NCI-H510A (cell line): Measurements from ENCODE around the gene CCDC198.

Experiments used
- DNase-seq: peaks from one replicate; lab custom pipeline; 2025; lab: John Stamatoyannopoulos, UW

CCDC198 gene

DNA sequence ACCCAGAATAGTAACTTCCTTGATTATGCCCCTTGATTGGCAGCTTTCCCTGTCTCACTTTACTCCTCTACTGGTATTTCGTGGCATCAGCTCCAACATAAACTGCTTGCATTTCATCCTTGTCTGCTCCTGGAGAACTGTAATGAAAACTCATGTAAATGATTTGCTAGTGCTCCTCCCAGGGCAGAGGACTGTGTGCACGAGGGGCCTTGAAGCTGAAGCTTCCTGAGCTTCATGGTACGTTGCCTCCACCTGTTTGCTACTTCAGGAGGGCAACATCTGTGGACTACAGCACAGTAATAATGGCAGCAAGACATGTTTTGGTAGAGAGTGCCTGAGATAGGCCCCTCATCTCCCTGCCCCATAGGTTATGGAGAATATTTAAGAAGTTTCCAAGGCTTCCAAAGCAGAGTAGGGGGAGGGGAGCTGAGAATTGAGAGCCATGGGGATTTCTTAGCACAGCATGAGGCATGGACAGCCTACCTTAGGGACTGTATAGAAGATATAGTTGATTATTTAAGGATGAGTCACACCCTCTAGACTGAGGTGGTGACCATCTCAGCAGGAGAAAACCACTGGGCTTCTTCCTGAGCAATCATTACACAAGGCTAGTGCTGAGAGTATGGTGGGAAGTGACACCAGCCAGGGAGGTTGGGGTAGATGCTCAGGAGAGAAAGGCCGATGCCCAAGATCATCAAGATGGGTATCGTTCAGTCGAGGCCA lies 29.5 kb downstream of the CCDC198 start:
- DNase-seq = no peak

DNA sequence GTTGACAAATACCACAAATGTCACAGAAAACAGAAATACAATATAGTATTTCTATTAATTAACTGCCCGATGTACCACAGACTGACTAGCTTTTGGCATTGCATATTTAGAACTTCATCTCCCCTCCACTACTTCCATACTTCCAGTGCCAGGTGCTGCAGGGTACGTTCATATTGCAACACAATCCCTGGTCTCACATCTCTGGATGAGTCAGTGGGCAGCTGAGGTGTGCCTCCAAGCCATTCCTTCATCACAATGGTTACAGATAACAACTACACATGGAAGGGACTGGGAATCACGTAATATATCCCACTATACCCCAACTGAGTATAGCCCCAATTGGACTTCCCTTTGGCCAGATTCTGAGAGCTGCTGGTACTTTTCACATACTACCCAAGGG lies 31.1 kb downstream of the CCDC198 start:
- no peak for DNase-seq

DNA sequence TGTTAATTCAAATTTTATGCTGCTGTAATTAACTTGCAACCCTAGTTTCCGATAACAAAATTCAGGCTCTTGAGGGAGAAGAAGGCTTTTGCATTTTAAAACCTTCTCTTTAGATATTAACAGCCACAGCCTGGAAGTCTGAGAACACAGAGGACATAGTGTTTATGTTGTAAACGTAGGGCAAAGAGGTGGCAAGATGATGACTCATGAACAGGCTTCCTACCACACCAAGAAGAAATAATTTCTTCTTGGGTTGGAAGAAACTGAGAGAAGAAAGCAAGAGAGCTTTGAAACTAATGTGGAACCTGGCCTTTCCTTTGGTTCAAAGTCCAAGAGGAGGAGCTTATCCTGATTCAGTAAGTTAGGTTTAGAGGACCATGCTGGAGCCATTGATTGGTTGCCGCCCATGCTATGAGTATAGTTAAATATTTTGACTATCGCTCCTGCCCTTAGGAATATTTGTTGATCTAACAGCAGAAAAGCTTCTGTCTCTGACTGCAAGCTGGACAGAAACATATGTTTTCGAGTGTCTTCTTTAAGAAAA lies 31.8 kb downstream of the CCDC198 start:
- no peak for DNase-seq

DNA sequence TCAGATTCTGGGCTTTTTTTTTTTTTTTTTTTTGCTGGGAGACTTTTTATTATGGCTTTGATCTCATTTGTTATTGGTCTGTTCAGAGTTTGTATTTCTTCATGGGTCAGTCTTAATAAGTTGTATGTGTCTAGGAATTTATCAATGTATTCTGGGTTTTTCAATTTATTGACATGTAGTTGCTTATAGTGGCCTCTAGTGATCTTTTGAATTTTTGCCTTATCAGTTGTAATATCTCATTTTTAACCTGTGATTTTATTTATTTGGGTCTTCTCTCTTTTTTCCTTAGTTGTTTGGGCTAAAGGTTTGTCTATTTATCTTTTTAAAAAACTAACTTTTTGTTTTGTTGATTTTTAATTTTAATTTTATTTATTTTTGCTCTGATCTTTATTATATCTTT lies 57.7 kb downstream of the CCDC198 start:
- no peak for DNase-seq

DNA sequence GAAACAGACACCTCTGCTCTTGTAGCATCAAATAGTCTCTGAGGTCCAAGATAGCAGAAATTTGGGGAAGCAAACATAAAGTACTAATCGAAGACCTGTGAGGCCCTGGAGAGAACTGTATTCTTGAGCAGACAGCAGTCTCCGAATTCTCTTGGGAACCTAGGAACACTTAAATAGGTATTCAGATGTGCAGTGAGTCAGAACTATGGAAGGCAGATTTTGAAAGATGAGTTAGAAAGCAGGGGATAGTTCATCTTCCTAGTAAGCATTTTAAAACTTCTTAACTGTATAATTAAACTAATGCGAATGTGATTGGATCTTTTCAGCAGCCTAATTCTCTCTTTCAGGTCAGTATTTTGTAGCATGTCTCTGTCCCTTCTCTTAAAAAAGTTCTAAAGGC lies 72.7 kb downstream of the CCDC198 start:
- DNase-seq = no peak

DNA sequence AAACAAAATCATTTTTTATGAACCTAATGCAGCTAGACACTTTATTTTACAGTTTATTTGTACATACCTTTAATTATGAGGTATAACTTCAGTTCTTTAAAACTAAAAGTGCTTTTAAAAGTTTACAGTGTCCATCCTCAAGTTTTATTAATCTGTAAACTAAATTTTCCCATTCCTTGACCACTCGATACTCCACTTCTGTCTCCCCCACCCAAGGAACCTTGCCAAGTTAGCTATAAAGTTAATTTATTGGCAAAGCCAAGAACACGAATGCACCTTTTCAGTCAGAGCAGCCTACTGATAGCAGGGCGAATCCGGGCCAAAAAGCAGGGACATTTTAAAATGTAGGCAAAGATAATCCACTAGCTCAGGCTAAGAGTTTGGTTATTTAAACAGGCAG lies 73.6 kb downstream of the CCDC198 start:
- DNase-seq = no peak
